ENCODE measurements around the gene KDM4C. TPM values are rescaled to one million over a fixed set of nuclear protein-coding genes. Genes with fewer than 3 reads are reported as not detected.
"Not testable (repeated sequence)": the region's sequence is repeated elsewhere in the genome, so short reads cannot be mapped to it uniquely, and the experiment has no call there.

KDM4C gene
- total RNA-seq, 4 donors from 2014 or later = 52.1 to 83.6 (median 65.5) TPM

GRCh38 chr9:7028591-7028990 is 270.8 kb downstream of the KDM4C start:
- Histone ChIP-seq H3K9me3 (no peaks in the 10 kb centered on the region), H3K4me3 (replicated peaks in 1 of 3) (no peak overlapping the region), H3K36me3 (no peaks in the 10 kb centered on the region), H3K4me1 (no peaks in the 10 kb centered on the region), H3K27ac (no peak overlapping the region), H3K27me3 (no peaks in the 10 kb centered on the region)
- WGBS, 2 donors = 95 to 97% methylated on average over 10 of the region's 10 CpGs
- TF ChIP-seq POLR2A (IDR thresholded peaks at IDR 0.05) (no peak), CTCF (IDR thresholded peaks at IDR 0.05) (no peak)
- DNase-seq = no peak
- intact Hi-C loops (cut with DNase I) = no loop called here

GRCh38 chr9:7030943-7031342 is 273.2 kb downstream of the KDM4C start:
- H3K9me3 ChIP-seq; H3K27me3 ChIP-seq; H3K36me3 ChIP-seq; intact Hi-C loops (cut with DNase I); H3K4me1 ChIP-seq; H3K27ac ChIP-seq; DNase-seq; H3K4me3 ChIP-seq (replicated peaks in 1 of 3): not testable (repeated sequence)

DNA sequence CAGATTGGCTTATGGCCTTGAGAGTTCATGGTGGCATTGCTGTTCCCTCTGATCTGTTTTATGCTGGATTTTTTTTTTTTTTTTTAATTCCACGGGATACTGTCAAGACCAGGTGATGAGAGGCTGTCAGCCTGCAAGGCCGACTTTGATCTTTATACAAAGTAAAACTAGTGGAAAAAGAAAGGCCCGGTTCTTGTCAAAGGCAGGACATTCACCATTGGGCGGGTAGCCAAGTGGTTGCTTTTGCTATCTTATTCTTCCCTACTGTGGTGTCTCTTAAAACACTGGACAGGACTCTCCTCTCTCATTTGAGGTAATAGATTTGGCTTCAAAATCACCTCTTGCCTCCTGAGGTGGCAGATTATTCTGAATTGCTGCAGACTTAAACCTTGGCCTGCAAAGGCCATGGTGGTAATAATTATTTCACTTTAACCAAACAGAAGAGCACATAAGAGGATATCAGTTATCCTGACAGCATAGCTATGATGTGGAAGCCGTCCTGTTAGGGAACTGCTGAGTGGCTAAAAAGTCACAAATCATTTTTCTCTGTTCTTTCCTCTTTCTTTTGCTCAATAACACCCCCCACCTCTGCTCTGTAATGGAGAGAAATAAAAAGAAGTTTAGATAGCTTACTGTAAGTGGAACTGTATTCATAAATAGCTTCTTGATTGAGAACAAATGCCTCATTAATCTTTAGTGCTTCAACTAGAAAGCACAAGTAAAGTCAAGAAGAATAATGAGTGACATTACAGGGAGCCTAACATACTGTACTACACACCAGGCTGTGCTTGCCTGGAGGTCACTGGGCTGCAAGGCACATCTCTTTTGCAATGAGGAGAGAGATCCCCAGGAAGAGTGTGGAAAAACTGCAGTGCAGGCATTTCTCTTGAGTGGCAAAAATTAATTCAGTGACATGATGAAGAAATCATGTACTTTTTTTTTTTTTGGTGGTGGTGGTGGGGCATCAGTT is 275.6 kb downstream of the KDM4C start:
- no peak overlapping the region for H3K27ac ChIP-seq
- intact Hi-C loops (cut with DNase I) = no loop called here
- H3K9me3 ChIP-seq = no peaks in the 10 kb centered on the region
- TF ChIP-seq CTCF (IDR thresholded peaks at IDR 0.05) = no peak
- no peak for TF ChIP-seq POLR2A (IDR thresholded peaks at IDR 0.05)
- WGBS, 2 donors = 78 to 83% methylated on average over 5 of the region's 5 CpGs
- DNase-seq = no peak
- no peaks in the 10 kb centered on the region for H3K27me3 ChIP-seq
- H3K4me3 ChIP-seq (replicated peaks in 1 of 3) = no peak overlapping the region
- no peaks in the 10 kb centered on the region for H3K36me3 ChIP-seq
- H3K4me1 ChIP-seq = no peaks in the 10 kb centered on the region

- Histone ChIP-seq H3K27me3 (no peaks in the 10 kb centered on the region), H3K9me3 (no peaks in the 10 kb centered on the region), H3K27ac (no peak overlapping the region), H3K4me1 (no peaks in the 10 kb centered on the region), H3K4me3 (replicated peaks in 1 of 3) (no peak overlapping the region), H3K36me3 (no peaks in the 10 kb centered on the region)
- 87 to 93% methylated on average over 3 of the region's 3 CpGs for WGBS, 2 donors
- TF ChIP-seq POLR2A (IDR thresholded peaks at IDR 0.05) (no peak), CTCF (IDR thresholded peaks at IDR 0.05) (no peak)
- intact Hi-C loops (cut with DNase I) = no loop called here
- no peak for DNase-seq
Measured at GRCh38 chr9:7037176-7037575, 279.4 kb downstream of the KDM4C start.

DNA sequence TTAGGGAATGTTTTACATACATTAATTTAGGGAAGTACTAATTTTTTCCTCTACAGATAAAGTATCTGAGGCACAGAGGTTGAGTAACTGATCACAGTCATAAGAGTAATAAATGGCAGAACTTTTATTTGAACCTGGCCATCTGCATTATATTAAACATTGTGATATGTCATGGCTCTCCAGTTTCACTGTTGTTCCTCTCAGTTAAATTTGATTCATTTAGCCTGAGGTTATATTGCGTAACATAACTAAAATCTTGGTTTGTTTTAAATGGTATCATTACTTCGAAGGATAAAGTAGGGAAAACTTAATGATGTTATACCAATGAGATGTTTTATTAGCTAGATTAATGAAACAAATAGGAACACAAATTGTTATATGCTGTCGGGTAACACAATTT is 284.4 kb downstream of the KDM4C start:
- H3K9me3 ChIP-seq = no peaks in the 10 kb centered on the region
- TF ChIP-seq POLR2A (IDR thresholded peaks at IDR 0.05) (no peak), CTCF (IDR thresholded peaks at IDR 0.05) (no peak)

More for the DNA sequence above, 284.4 kb downstream of the KDM4C start:
- WGBS, 2 donors = 93 to 96% methylated on average over 3 of the region's 3 CpGs
- H3K36me3 ChIP-seq = no peaks in the 10 kb centered on the region
- H3K27me3 ChIP-seq = no peaks in the 10 kb centered on the region
- intact Hi-C loops (cut with DNase I) = no loop called here
- no peak overlapping the region for H3K4me3 ChIP-seq (replicated peaks in 1 of 3)
- DNase-seq = no peak
- H3K27ac ChIP-seq = no peak overlapping the region
- H3K4me1 ChIP-seq = no peaks in the 10 kb centered on the region

All from thyroid gland (tissue), 4 donors.